Measurements from ENCODE around the gene ROBO1. TPM values are rescaled to one million over a fixed set of nuclear protein-coding genes. Genes with fewer than 3 reads are reported as not detected.

Gene ROBO1
- polyA plus RNA-seq, 1 donor (not counting 4 experiments of a cell fraction or from before 2014, with no cell fraction given) = 27.1 TPM

- Histone ChIP-seq H3K9me1 (ENCODE audit: control insufficient read depth, extremely low read depth, insufficient read depth, low read length) (no peaks in the 10 kb centered on the region), H3K27ac (ENCODE audit: control insufficient read depth, insufficient read depth, low read length) (peak overlapping the region; percentile 11), H3K4me3 (ENCODE audit: control insufficient read depth in 2 of 3, extremely low read depth in 1 of 3, insufficient read depth in 2 of 3, low read depth in 1 of 3, low read length in 3 of 3) (no peak overlapping the region), H3K9me3 (ENCODE audit: control insufficient read depth, low read depth, low read length) (no peaks in the 10 kb centered on the region), H2AFZ (ENCODE audit: control insufficient read depth, low read length) (no peak overlapping the region), H3K4me1 (ENCODE audit: control insufficient read depth, extremely low read depth, insufficient read depth, low read length) (peaks cover 9% of the 10 kb centered on the region), H3K36me3 (ENCODE audit: control insufficient read depth in 2 of 2, extremely low read depth in 1 of 2, insufficient read depth in 2 of 2, low read length in 2 of 2) (no peaks in the 10 kb centered on the region), H4K20me1 (ENCODE audit: control insufficient read depth, extremely low read depth, insufficient read depth, low read length) (no peaks in the 10 kb centered on the region), H3K4me2 (ENCODE audit: control insufficient read depth, extremely low read depth, insufficient read depth, low read depth, low read length) (no peak overlapping the region), H3K27me3 (ENCODE audit: control insufficient read depth, extremely low read depth, insufficient read depth, low read length) (no peaks in the 10 kb centered on the region), H3K9ac (ENCODE audit: control insufficient read depth, extremely low read depth, insufficient read depth, low read length) (no peak overlapping the region), H3K79me2 (ENCODE audit: control insufficient read depth, insufficient read depth, low read length) (no peaks in the 10 kb centered on the region)
- dilution Hi-C loops (cut with MboI; ENCODE audit: extremely low pct_ligation_motif_present, low sequenced_read_pairs) = no loop called here
- DNase-seq (ENCODE audit: low read depth, low spot score) (no peak), FAIRE-seq (peak; percentile 56)
- no peak for TF ChIP-seq CTCF (optimal IDR thresholded peaks at IDR 0.05 in 1 of 3, IDR thresholded peaks at IDR 0.05 in 1 of 3, conservative IDR thresholded peaks at IDR 0.05 in 1 of 3; ENCODE audit: extremely low read depth in 1 of 3, insufficient read depth in 2 of 3, low read length in 3 of 3)
- no peak for TF ChIP-seq EZH2 (IDR thresholded peaks at IDR 0.05; ENCODE audit: low read length)
Observed at GRCh38 chr3:78737988-78738387, 1029.8 kb downstream of the ROBO1 start.

GRCh38 chr3:78736863-78737262 lies 1030.9 kb downstream of the ROBO1 start:
- no peak overlapping the region for H3K4me3 ChIP-seq (ENCODE audit: control insufficient read depth in 2 of 3, extremely low read depth in 1 of 3, insufficient read depth in 2 of 3, low read depth in 1 of 3, low read length in 3 of 3)
- H3K79me2 ChIP-seq (ENCODE audit: control insufficient read depth, insufficient read depth, low read length) = no peaks in the 10 kb centered on the region
- no peaks in the 10 kb centered on the region for H3K9me1 ChIP-seq (ENCODE audit: control insufficient read depth, extremely low read depth, insufficient read depth, low read length)
- peaks cover 9% of the 10 kb centered on the region for H3K4me1 ChIP-seq (ENCODE audit: control insufficient read depth, extremely low read depth, insufficient read depth, low read length)
- DNase-seq (ENCODE audit: low read depth, low spot score) (peak; percentile 40), FAIRE-seq (peak; percentile 77)
- no peaks in the 10 kb centered on the region for H3K9me3 ChIP-seq (ENCODE audit: control insufficient read depth, low read depth, low read length)
- no peaks in the 10 kb centered on the region for H3K27me3 ChIP-seq (ENCODE audit: control insufficient read depth, extremely low read depth, insufficient read depth, low read length)
- no peak overlapping the region for H3K9ac ChIP-seq (ENCODE audit: control insufficient read depth, extremely low read depth, insufficient read depth, low read length)
- H2AFZ ChIP-seq (ENCODE audit: control insufficient read depth, low read length) = no peak overlapping the region
- TF ChIP-seq EZH2 (IDR thresholded peaks at IDR 0.05; ENCODE audit: low read length) (no peak), CTCF (optimal IDR thresholded peaks at IDR 0.05 in 1 of 3, IDR thresholded peaks at IDR 0.05 in 1 of 3, conservative IDR thresholded peaks at IDR 0.05 in 1 of 3; ENCODE audit: extremely low read depth in 1 of 3, insufficient read depth in 2 of 3, low read length in 3 of 3) (no peak)
- H3K4me2 ChIP-seq (ENCODE audit: control insufficient read depth, extremely low read depth, insufficient read depth, low read depth, low read length) = no peak overlapping the region
- no peaks in the 10 kb centered on the region for H3K36me3 ChIP-seq (ENCODE audit: control insufficient read depth in 2 of 2, extremely low read depth in 1 of 2, insufficient read depth in 2 of 2, low read length in 2 of 2)
- dilution Hi-C loops (cut with MboI; ENCODE audit: extremely low pct_ligation_motif_present, low sequenced_read_pairs) = no loop called here
- H3K27ac ChIP-seq (ENCODE audit: control insufficient read depth, insufficient read depth, low read length) = peak overlapping the region; percentile 60
- H4K20me1 ChIP-seq (ENCODE audit: control insufficient read depth, extremely low read depth, insufficient read depth, low read length) = no peaks in the 10 kb centered on the region
